ENCODE measurements around the gene DAD1. TPM values are rescaled to one million over a fixed set of nuclear protein-coding genes. Genes with fewer than 3 reads are reported as not detected.
"Not testable (repeated sequence)": the region's sequence is repeated elsewhere in the genome, so short reads cannot be mapped to it uniquely, and the experiment has no call there.

Gene DAD1
- total RNA-seq, result 100 to 1,000 TPM; 147 to 221 TPM

DNA sequence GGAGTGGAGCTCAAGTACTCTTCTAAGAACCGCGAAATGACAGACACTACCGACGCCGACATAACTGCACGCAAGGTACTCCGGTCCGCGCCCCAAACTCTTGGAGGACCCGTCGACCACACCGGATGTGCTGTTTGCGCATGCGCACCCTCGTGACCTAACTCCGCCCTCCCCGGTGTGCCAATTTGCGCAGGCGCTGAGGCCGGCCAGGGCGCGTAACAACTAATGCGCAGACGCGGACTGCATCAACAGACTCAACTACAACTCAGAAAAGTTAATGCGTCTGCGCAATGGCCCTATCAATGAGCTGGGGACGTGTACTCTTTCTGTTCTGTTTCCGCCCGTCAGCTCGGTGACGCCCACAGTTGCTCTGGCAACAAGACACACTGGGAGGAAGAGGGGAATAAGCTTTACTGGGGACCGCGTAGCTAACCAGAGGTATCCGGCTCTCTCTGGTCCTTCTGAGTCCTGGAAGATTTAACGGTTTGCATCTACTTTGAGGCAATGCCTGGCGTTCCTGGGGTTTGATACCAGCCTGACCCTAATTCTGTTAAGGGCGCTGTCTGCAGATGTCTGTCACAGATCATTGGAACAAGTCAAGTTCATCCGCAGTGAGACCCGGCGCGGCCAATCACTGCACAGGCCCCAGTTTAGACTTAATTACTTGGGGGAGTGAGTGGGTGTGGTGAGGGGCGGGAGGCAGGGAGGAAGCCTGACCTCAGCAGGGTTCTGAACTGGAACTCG is at the start of gene DAD1:
TSS of gene DAD1 (minus strand) at position 129 of the 744 bp plus-strand sequence. CDS start at position 62, 67 bp downstream.
- Mint-ChIP-seq H3K36me3 (peaks cover 17% of the 10 kb centered on the region), H3K4me3 (peak within 1 kb of the TSS; percentile 98), H3K9me3 (no peaks in the 10 kb centered on the region), H3K27me3 (peaks cover 8 to 12% of the 10 kb centered on the region in 2 donors), H3K27ac (peak within 1 kb of the TSS; percentile 98 to 99), H3K4me1 (ENCODE audit: low read depth in 2 of 2) (peaks cover 47 to 49% of the 10 kb centered on the region in 2 donors)
- ATAC-seq (peak; percentile 96 to 98), DNase-seq (ENCODE audit: low spot score) (peak; percentile 99)

DNA sequence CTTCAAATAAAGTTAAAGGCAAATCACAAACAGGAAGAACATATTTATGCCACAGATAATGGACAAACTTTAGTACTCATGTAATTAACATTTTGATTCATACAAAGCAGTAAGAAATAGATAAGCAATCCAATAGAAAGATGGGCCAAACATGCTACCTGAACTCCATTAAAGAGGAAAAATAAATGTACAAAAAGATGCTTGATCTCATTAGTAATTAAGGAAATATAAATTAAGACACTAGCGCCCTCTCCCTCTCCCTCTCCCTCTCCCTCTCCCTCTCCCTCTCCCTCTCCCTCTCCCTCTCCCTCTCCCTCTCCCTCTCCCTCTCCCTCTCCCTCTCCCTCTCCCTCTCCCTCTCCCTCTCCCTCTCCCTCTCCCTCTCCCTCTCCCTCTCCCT is 47.0 kb upstream of the DAD1 start:
- H3K4me3 Mint-ChIP-seq; ATAC-seq; H3K9me3 Mint-ChIP-seq; H3K36me3 Mint-ChIP-seq; DNase-seq (ENCODE audit: low spot score); H3K4me1 Mint-ChIP-seq (ENCODE audit: low read depth in 2 of 2); H3K27ac Mint-ChIP-seq: not testable (repeated sequence)
- H3K27me3 Mint-ChIP-seq, result peaks cover 4 to 14% of the 10 kb centered on the region in 2 donors

DNA sequence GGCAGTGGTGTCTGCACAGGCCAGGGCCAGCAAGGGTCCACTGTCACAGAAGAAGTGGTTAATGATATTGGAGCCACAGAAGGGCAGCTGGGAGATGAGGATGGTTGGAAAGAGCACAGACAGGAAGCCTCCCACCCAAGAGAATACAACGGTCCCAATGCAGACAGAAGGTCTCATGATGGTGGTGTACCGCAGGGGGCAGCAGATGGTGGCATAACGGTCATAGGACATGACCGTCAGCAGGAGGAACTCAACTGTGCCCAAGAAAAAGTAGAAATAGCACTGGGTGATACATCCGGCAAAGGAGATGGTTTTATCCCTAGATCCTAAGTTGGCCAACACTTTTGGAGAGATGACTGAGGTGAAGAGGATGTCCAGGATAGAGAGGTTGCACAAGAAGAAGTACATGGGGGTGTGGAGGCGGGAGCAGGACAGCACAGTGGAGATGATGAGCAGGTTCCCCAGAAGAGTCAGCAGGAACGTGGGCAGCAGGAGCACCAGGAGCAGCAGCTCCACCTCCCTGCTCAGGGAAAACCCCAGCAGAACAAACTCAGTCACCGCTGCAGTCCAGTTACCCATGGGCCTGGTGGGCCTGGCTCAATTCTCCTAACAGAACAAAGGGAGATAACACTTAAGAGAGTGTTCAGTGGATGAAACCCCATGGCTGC is 45.3 kb upstream of the DAD1 start:
- Mint-ChIP-seq H3K9me3 (no peaks in the 10 kb centered on the region), H3K4me1 (ENCODE audit: low read depth in 2 of 2) (no peaks in the 10 kb centered on the region), H3K27ac (no peak overlapping the region), H3K4me3 (no peak overlapping the region), H3K27me3 (peaks cover 10 to 14% of the 10 kb centered on the region in 2 donors), H3K36me3 (peaks cover 7% of the 10 kb centered on the region)
- DNase-seq (ENCODE audit: low spot score), result no peak
- no peak for ATAC-seq

DNA sequence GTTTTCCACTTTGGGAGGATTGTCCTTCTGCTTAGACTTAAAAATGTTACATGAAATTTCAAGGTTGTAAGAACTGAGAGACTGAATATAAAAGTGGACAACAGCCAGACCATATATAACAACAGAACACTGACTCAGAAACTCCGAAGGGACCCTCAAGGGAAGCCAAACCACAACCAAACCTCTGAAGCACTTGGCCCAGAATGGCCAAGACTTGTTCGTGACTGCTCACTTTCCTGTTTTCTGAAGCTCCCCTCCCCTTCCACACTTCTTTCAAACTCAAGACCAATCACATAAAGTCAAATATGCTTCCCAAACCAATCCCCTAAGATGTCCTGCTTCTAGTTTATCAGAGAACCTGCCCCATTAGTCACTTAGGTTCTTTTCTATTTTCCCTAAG is 41.5 kb upstream of the DAD1 start:
- ATAC-seq (no peak), DNase-seq (ENCODE audit: low spot score) (no peak)
- H3K27me3 Mint-ChIP-seq, result peaks cover 13 to 16% of the 10 kb centered on the region in 2 donors
- H3K9me3 Mint-ChIP-seq, result no peaks in the 10 kb centered on the region
- no peak overlapping the region for H3K4me3 Mint-ChIP-seq
- H3K4me1 Mint-ChIP-seq (ENCODE audit: low read depth in 2 of 2), result no peaks in the 10 kb centered on the region
- H3K36me3 Mint-ChIP-seq, result peaks cover 7% of the 10 kb centered on the region
- H3K27ac Mint-ChIP-seq, result no peak overlapping the region

DNA sequence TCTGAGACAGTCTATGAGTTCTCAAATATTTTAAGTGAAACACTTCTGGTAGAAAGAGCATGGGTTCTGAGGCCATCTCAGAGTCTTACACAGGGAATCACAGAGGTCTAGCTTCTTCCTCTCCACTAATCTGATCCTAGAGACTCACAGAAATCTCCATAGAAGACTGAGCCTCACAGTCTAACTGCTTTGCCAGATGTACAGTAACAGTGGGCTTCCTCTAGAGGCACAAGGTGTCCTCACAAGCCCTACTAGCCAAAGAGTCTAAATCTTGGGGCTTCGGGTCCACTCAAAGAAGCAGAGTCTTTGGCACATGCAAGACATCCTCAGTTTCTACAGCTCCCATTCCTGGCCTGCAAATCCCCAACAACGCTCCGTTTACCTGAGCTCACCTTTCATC is 41.0 kb upstream of the DAD1 start:
- H3K4me3 Mint-ChIP-seq, result no peak overlapping the region
- no peaks in the 10 kb centered on the region for H3K9me3 Mint-ChIP-seq
- peaks cover 7% of the 10 kb centered on the region for H3K36me3 Mint-ChIP-seq
- H3K27ac Mint-ChIP-seq, result no peak overlapping the region
- ATAC-seq (no peak), DNase-seq (ENCODE audit: low spot score) (no peak)
- H3K27me3 Mint-ChIP-seq, result peaks cover 10 to 16% of the 10 kb centered on the region in 2 donors
- H3K4me1 Mint-ChIP-seq (ENCODE audit: low read depth in 2 of 2), result no peaks in the 10 kb centered on the region

DNA sequence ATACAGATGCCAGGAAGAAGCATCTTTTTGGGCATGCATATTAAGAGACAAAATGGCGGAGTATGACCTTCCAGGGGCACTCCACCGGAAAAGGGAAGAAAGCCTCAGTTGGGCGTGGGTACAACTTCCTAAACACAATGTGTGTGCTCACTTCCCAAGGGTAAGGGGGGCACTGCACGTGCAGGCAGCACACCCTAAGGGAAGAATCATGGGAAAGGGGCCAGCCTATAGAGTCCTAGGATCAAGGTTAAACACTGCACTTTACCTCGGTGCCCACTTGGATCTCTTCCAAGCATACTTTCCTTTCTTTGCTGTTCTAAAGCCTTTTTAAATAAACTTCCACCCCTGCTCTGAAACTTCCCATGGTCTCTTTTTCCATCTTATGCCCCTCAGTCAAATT is 40.3 kb upstream of the DAD1 start:
- peaks cover 7% of the 10 kb centered on the region for H3K36me3 Mint-ChIP-seq
- no peak for DNase-seq (ENCODE audit: low spot score)
- no peak overlapping the region for H3K4me3 Mint-ChIP-seq
- H3K27me3 Mint-ChIP-seq, result peaks cover 7 to 16% of the 10 kb centered on the region in 2 donors
- no peaks in the 10 kb centered on the region for H3K9me3 Mint-ChIP-seq
- no peak for ATAC-seq
- no peak overlapping the region for H3K27ac Mint-ChIP-seq
- H3K4me1 Mint-ChIP-seq (ENCODE audit: low read depth in 2 of 2), result no peaks in the 10 kb centered on the region

DNA sequence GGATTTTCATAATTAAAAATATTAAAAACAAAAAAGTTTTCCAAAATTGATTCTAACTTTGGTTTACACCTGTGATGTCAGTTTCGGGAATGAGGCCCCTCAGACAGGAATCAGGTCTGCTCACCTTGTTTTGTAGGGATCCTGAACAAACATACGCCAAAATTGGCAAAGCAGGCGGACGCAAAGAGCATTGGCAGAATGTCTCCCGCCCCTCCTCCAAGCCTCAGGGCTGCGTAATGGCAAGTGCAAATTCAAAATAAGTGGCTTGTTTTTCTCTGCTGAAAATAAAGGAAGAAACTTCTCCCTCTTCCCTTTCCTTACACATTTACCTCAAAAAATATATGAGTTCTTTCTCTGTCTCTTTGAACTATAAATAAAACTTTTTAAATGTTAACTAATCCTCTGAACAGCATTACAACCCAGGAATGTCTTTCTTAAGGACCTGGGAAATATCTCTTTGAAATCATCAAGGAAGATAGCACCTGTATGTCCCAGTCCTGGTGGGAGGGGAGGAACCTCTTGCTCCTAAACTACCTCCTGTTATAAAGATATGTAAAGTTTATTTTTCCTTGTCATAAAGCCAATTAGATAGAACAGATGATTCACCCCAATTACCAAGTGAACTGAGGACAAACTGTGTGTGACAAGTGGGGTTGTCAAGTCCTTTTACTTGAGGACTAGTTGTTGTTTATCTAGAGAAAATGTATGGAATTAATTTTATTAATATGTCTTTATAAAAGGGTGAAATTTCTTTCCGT is 38.7 kb upstream of the DAD1 start:
- ATAC-seq (no peak), DNase-seq (ENCODE audit: low spot score) (no peak)
- no peaks in the 10 kb centered on the region for H3K4me1 Mint-ChIP-seq (ENCODE audit: low read depth in 2 of 2)
- peaks cover 0 to 15% of the 10 kb centered on the region in 2 donors for H3K27me3 Mint-ChIP-seq
- H3K27ac Mint-ChIP-seq, result no peak overlapping the region
- no peak overlapping the region for H3K4me3 Mint-ChIP-seq
- H3K36me3 Mint-ChIP-seq, result peaks cover 7% of the 10 kb centered on the region
- no peaks in the 10 kb centered on the region for H3K9me3 Mint-ChIP-seq

DNA sequence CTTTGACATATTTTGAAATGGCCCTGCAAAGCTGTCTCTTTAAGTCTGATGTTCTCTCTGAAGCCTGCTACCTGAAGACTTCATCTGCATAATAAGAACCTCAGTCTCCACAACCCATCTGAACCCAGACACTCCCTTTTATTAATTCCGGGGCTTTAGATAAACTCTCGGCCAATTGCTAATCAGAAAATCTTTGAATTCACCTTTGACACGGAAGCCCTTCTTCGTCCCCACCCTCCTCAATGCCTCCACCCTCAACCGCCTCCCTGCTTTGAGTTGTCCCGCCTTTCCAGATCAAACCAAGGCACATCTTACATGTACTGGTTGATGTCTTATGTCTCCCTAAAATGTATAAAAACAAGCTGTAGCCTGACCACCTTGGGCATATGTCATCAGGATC is 37.6 kb upstream of the DAD1 start:
- Mint-ChIP-seq H3K9me3 (no peaks in the 10 kb centered on the region), H3K4me3 (no peak overlapping the region), H3K36me3 (peaks cover 7% of the 10 kb centered on the region), H3K4me1 (ENCODE audit: low read depth in 2 of 2) (no peaks in the 10 kb centered on the region), H3K27me3 (peaks cover 0 to 16% of the 10 kb centered on the region in 2 donors), H3K27ac (no peak overlapping the region)
- no peak for DNase-seq (ENCODE audit: low spot score)
- ATAC-seq, result no peak

DNA sequence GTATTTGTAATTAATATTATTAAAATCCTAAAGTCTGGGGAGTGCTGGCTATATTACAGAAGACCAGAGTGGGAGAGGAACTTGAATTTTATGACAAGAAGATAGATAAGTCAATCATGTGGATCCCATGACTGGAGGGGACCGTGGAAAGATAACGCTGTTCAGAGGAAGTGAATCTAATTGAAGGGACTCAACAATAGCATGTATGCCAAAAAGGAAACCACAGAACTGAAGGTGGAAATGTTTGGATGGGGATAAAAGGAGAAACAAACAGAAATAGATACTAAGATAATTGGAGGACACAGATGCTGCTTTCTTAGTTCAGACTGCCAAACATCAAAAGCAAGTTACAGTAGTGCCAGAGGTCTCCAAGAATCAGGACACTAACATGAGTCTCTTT is 34.0 kb upstream of the DAD1 start:
- Mint-ChIP-seq H3K4me3 (no peak overlapping the region), H3K27me3 (peaks cover 0 to 7% of the 10 kb centered on the region in 2 donors), H3K4me1 (ENCODE audit: low read depth in 2 of 2) (no peaks in the 10 kb centered on the region), H3K27ac (no peak overlapping the region), H3K36me3 (no peaks in the 10 kb centered on the region), H3K9me3 (no peaks in the 10 kb centered on the region)
- no peak for DNase-seq (ENCODE audit: low spot score)
- no peak for ATAC-seq

DNA sequence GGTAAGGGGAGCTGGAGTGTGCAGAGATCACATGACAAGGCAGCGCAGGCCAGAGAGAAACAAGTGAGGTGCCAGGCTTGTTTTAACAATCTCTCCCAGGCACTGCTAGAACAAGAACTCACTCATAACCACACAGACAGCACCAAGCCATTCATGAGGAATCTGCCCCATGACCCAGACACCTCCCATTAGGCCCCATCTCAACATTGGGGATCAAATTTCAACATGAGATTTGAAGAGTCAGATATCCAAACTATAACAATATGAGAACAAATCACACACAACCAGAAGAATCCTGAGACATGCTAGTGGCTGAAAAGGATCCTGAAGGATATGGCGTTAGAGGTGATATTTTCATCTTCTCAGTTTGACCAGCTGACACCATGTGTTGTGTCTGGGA is 33.2 kb upstream of the DAD1 start:
- no peaks in the 10 kb centered on the region for H3K4me1 Mint-ChIP-seq (ENCODE audit: low read depth in 2 of 2)
- H3K27me3 Mint-ChIP-seq, result peaks cover 0 to 7% of the 10 kb centered on the region in 2 donors
- no peak for ATAC-seq
- no peaks in the 10 kb centered on the region for H3K36me3 Mint-ChIP-seq
- no peaks in the 10 kb centered on the region for H3K9me3 Mint-ChIP-seq
- no peak for DNase-seq (ENCODE audit: low spot score)
- no peak overlapping the region for H3K4me3 Mint-ChIP-seq
- no peak overlapping the region for H3K27ac Mint-ChIP-seq

DNA sequence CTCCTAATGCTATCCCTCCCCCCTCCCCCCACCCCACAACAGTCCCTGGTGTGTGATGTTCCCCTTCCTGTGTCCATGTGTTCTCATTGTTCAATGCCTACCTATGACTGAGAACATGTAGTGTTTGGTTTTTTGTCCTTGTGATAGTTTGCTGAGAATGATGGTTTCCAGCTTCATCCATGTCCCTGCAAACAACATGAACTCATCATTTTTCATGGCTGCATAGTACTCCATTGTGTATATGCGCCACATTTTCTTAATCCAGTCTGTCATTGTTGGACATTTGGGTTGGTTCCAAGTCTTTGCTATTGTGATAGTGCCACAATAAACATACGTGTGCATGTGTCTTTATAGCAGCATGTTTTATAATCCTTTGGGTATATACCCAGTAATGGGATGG is 26.7 kb upstream of the DAD1 start:
- not testable (repeated sequence) for H3K4me3 Mint-ChIP-seq; H3K4me1 Mint-ChIP-seq (ENCODE audit: low read depth in 2 of 2); H3K36me3 Mint-ChIP-seq; H3K9me3 Mint-ChIP-seq; ATAC-seq; H3K27ac Mint-ChIP-seq; H3K27me3 Mint-ChIP-seq; DNase-seq (ENCODE audit: low spot score)

DNA sequence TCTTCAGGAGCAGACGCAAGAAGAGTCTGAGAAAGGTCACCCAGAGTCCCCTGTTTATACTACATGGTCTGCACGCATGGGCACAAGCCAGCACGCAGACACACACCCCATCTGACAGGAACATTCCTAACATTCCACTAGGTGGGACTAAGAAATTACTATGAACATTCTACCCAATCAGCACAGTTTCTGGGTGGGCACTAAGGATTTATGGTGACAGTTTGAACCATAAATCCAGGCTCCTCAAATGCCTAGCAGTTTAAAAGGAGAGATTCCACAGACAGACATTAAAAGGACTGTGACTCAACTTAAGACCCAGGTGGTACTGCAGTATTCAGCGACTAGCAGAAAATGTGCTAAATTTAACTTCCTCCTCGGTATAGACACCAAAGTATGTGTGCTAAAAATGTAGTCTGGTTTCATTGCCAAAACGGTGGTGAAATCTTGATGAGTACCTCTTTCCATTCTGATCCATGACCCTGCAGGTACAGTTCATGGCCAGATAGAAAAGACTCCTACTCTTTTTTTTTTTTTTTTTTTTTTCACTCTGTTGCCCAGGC is 25.3 kb upstream of the DAD1 start:
- no peak overlapping the region for H3K27ac Mint-ChIP-seq
- ATAC-seq, result no peak
- no peaks in the 10 kb centered on the region for H3K4me1 Mint-ChIP-seq (ENCODE audit: low read depth in 2 of 2)

DNA sequence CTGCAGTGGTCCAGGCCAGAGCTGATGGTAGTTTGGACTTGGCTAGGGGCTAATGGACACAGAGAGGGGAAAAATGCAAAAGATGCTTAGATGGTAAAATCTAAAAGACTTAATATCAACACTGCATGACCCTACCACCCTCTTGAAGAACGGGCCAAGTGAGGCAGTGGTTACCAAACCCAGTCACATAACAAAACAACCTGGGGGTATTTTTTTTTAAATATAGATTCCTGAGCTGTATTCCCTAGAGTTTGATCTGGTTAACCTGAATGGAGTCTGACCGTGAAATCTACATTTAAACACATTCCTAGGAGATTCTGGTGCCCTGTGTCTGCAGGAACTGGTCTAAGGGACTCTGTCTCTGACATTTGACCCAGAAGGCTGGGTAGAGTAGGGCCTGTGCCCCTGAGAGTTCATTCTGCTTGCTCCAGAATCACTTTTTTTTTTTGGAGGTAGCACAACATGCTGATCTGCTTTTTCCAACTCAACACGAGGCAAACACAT is 24.8 kb upstream of the DAD1 start:
- H3K9me3 Mint-ChIP-seq, result no peaks in the 10 kb centered on the region
- H3K36me3 Mint-ChIP-seq, result peaks cover 5% of the 10 kb centered on the region
- H3K27ac Mint-ChIP-seq, result no peak overlapping the region
- H3K27me3 Mint-ChIP-seq, result no peaks in the 10 kb centered on the region
- H3K4me1 Mint-ChIP-seq (ENCODE audit: low read depth in 2 of 2), result no peaks in the 10 kb centered on the region
- no peak for DNase-seq (ENCODE audit: low spot score)
- ATAC-seq, result no peak
- H3K4me3 Mint-ChIP-seq, result no peak overlapping the region

More for the DNA sequence above, 25.3 kb upstream of the DAD1 start:
- DNase-seq (ENCODE audit: low spot score), result no peak
- H3K4me3 Mint-ChIP-seq, result no peak overlapping the region
- no peaks in the 10 kb centered on the region for H3K27me3 Mint-ChIP-seq
- no peaks in the 10 kb centered on the region for H3K9me3 Mint-ChIP-seq
- peaks cover 5% of the 10 kb centered on the region for H3K36me3 Mint-ChIP-seq

Measured in natural killer cell treated with Interleukin-12 subunit alpha and Interleukin-12 subunit beta and Interleukin-15 and Interleukin-18, amount 100 ng/mL, for 72 hours (primary cell).